NCI-H524 treated with DMSO at 0.1 percent for 48 hours (cell line): Measurements from ENCODE around the gene SRSF8.
"Not testable (repeated sequence)": the region's sequence is repeated elsewhere in the genome, so short reads cannot be mapped to it uniquely, and the experiment has no call there.

ENCODE experiments used
- DNase-seq: peaks from one replicate; lab custom pipeline; 2025; lab: John Stamatoyannopoulos, UW

SRSF8 gene

GRCh38 chr11:95095858-95096587 is 29.3 kb downstream of the SRSF8 start:
- no peak for DNase-seq

GRCh38 chr11:95097209-95097608 is 30.5 kb downstream of the SRSF8 start:
- no peak for DNase-seq

- DNase-seq: no peak
These were observed 32.1 kb downstream of the SRSF8 start for GRCh38 chr11:95098826-95099225.

DNA sequence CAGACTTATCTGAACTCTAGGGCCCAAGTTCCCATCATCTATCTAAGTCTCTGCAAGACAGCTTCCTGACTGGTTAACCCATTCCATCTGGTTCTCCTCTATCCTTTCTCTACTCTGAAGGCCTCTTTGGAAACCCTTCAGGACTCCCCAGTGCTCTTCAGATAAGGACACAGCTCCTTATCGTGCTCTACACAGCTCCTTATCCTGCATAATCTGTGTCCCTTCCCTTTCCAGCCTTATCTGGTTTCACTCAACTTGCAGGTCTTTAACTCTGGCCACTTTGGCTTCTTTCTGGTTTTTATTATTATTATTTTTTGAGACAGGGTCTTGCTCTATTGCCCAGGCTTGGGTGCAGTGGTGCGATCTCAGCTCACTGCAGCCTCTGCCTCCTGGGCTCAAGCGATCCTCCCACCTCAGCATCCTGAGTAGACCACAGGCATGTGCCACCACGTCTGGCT is 33.5 kb downstream of the SRSF8 start:
- DNase-seq: no peak

DNA sequence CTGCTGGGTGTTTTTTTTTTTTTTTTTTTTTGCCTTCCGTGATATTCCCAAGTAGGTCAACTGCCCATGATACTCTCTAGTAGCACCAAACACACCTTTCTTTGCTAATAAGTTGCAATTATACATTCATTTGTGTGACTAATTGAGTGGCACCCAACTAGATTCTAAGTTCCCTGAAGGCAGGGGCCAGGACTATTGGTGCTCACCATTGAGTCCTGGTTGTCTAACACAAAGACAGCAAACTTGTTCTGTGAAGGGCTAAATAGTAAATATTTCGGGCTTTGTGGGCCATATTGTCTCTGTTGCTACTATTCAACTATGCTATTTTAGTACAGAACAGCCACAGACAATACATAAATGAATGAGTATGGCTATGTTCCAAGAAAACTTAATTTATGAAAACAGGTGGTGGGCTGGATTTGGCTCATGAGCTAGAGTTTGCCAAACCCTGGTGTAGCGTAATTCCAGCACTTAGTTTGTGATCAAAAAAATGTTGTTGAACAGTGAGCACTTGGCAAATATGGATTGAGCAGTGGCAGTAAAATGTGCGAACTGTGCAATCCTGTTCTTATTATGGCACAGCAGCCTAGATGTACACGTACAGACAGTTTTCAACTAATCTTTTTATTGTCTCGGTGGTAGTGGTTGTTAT is 34.3 kb downstream of the SRSF8 start:
- DNase-seq: no peak

- DNase-seq: no peak
These were observed 35.2 kb downstream of the SRSF8 start for GRCh38 chr11:95101935-95102334.

GRCh38 chr11:95102733-95103132 is 36.0 kb downstream of the SRSF8 start:
- no peak for DNase-seq

GRCh38 chr11:95103701-95104100 is 37.0 kb downstream of the SRSF8 start:
- DNase-seq: no peak

DNA sequence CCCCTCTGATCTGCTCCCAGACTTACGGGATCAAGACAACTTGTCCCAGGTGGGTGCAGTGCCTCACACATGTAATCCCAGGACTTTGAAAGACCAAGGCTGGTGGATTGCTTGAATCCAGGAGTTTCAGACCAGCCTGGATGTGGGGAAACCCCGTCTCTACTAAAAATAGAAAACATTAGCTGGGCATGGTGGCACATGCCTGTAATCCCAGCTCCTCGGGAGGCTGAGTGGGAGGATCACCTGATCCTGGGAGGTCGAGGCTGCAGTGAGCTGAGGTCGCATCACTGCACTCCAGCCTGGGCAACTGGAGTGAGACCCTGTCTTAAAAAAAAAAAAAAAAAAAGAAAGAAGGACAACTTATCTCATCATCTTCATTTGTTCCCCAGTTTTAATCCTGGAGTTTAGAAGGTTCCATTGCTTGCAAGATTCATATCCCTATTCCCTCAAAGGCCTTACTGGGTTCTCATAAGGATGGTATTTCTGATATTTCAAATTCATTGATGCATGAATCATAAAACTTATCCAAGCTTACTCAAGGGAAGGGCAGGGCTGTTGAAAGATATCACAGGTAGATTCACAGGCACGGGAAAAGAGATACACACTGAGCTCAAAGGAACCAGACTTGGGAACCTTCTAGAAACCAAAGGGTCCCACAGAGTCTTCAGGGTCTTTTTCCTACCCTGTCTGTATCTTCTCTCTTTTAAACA is 37.6 kb downstream of the SRSF8 start:
- no peak for DNase-seq

GRCh38 chr11:95104856-95105255 is 38.1 kb downstream of the SRSF8 start:
- no peak for DNase-seq

DNA sequence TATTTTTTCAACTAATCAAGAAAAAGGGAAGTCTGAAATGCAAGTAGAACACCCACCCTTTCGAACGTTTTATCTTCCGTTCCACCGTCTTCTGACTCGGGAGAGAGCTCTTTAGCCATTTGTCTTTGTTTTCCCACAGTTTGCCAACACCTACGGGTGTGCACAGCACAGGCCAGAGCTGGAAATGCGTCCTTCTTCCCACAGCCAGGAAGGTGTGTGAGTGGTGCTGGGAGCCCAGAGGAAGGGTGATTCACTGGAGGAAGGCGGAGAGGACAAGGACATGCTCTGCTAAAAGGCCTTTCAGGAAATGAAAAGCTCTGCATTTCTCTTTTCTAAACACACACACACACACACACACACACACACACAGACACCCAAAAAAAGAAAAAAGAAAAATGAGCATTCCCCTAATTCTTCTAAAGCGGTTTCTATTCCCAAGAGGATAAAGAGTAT is 41.5 kb downstream of the SRSF8 start:
- no peak for DNase-seq

- no peak for DNase-seq
These were observed 42.2 kb downstream of the SRSF8 start for GRCh38 chr11:95108671-95109551.

GRCh38 chr11:95111471-95111870 is 44.8 kb downstream of the SRSF8 start:
- DNase-seq: not testable (repeated sequence)

- DNase-seq: no peak
These were observed 45.3 kb downstream of the SRSF8 start for GRCh38 chr11:95111923-95112540.

GRCh38 chr11:95115597-95115996 is 48.9 kb downstream of the SRSF8 start:
- DNase-seq: no peak

DNA sequence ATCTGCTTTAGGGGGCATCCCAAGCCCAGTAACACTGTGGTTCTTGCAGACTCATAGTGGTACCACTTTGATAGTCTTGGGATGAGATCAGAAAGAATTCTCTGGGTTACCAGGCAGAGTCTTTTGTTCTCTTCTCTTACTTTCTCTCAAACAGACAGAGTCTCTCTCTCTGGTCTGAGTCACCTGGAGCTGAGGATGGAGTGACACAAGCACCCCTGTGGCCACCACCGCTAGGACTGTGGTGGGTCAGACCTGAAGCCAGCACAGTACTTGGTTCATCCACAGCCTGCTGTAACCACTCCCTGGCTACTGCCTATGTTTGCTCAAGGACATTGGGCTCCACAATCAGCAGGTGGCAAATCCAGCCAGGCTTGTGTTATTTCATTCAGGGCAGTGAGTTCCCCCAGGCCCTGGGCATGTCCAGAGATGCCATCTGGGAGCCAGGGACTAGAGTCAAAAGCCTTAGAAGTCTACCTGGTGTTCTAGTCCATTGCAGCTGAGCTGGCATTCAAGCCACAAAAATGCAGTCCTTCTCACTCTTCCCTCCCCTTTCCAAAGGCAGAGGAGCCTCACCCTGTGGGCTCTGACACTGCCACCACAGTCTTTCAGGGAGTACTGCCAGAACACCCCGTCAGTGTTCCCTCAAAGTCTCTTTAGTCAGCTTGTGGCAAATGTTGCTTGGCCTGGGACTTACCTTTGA is 52.8 kb downstream of the SRSF8 start:
- no peak for DNase-seq
